ENCODE results near the gene PRRX2. TPM values are rescaled to one million over a fixed set of nuclear protein-coding genes. Genes with fewer than 3 reads are reported as not detected.

Gene PRRX2
- total RNA-seq, 1 donor, result 27.5 TPM

DNA sequence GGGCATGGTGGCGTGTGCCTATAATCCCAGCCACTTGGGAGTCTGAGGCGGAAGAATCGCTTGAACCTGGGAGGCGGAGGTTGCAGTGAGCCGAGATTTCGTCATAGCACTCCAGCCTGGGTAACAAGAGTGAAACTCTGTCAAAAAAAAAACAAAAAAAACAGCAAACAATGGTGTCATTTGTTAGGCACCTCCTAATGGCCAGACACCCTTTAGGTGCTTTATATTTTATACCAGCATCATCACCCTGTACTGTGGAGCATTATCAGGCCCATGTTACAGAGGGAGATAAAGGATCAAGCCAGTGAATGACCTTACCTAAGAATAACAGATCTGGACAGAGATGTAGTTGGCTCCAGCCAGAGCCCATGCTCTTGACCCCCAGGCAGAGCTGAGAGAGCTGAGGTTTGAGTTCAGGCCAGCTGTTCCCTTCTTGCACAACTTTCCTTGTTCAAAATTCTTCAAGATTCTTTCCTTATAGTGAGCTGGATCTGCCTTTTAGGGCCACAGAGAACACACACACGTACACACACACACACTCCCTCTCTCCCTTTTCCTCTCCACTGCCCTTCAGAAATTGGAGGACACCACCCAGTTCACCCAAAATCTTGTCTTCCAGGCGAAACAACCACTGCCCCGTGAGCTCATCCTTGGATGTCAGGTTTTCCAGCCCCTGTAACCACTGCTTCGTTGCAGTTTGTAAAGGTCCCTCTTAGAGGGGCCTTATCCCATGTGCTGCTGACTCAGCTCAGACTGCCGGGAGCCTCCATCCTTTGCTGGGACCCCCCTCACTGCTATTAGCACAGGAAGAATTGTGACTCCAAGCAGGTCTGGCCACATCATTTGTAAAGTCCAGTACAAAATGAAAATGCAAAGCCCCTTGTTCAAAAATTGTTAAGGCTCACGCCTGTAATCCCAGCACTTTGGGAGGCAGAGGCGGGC lies 97.8 kb downstream of the PRRX2 start:
- Histone ChIP-seq H4K20me1 (ENCODE audit: insufficient read depth, low read length) (no peaks in the 10 kb centered on the region), H3K27ac (ENCODE audit: low read depth, low read length) (peak overlapping the region; percentile 96), H3K4me1 (ENCODE audit: insufficient read depth, low read length) (peaks cover 30% of the 10 kb centered on the region), H3K79me2 (ENCODE audit: insufficient read depth, low read length) (no peaks in the 10 kb centered on the region), H3K36me3 (ENCODE audit: insufficient read depth, low read length) (no peaks in the 10 kb centered on the region), H3K9me3 (ENCODE audit: low read depth, low read length) (no peaks in the 10 kb centered on the region), H3K4me2 (ENCODE audit: insufficient read depth, low read length) (peak overlapping the region; percentile 62), H3K4me3 (ENCODE audit: insufficient read depth, low read length) (no peak overlapping the region), H2AFZ (ENCODE audit: low read length) (peak overlapping the region; percentile 83), H3K27me3 (ENCODE audit: insufficient read depth, low read length) (no peaks in the 10 kb centered on the region)
- TF ChIP-seq, protein P1, sequence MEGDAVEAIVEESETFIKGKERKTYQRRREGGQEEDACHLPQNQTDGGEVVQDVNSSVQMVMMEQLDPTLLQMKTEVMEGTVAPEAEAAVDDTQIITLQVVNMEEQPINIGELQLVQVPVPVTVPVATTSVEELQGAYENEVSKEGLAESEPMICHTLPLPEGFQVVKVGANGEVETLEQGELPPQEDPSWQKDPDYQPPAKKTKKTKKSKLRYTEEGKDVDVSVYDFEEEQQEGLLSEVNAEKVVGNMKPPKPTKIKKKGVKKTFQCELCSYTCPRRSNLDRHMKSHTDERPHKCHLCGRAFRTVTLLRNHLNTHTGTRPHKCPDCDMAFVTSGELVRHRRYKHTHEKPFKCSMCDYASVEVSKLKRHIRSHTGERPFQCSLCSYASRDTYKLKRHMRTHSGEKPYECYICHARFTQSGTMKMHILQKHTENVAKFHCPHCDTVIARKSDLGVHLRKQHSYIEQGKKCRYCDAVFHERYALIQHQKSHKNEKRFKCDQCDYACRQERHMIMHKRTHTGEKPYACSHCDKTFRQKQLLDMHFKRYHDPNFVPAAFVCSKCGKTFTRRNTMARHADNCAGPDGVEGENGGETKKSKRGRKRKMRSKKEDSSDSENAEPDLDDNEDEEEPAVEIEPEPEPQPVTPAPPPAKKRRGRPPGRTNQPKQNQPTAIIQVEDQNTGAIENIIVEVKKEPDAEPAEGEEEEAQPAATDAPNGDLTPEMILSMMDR (IDR thresholded peaks at IDR 0.05; ENCODE audit: extremely low read depth, low read depth, low read length), result no peak
- peak; percentile 56 for DNase-seq (ENCODE audit: insufficient read length, low spot score, missing footprints)

- H3K36me3 ChIP-seq (ENCODE audit: insufficient read depth, low read length), result no peaks in the 10 kb centered on the region
- no peak overlapping the region for H3K27ac ChIP-seq (ENCODE audit: low read depth, low read length)
- H3K4me3 ChIP-seq (ENCODE audit: insufficient read depth, low read length), result no peak overlapping the region
- TF ChIP-seq, protein P1 (IDR thresholded peaks at IDR 0.05; ENCODE audit: extremely low read depth, low read depth, low read length), result no peak
- H3K4me2 ChIP-seq (ENCODE audit: insufficient read depth, low read length), result no peak overlapping the region
- H4K20me1 ChIP-seq (ENCODE audit: insufficient read depth, low read length), result no peaks in the 10 kb centered on the region
- no peaks in the 10 kb centered on the region for H3K79me2 ChIP-seq (ENCODE audit: insufficient read depth, low read length)
- H3K27me3 ChIP-seq (ENCODE audit: insufficient read depth, low read length), result no peaks in the 10 kb centered on the region
- H3K9me3 ChIP-seq (ENCODE audit: low read depth, low read length), result no peaks in the 10 kb centered on the region
- DNase-seq (ENCODE audit: insufficient read length, low spot score, missing footprints), result no peak
- H3K4me1 ChIP-seq (ENCODE audit: insufficient read depth, low read length), result peaks cover 30% of the 10 kb centered on the region
- no peak overlapping the region for H2AFZ ChIP-seq (ENCODE audit: low read length)
Measured at GRCh38 chr9:129765764-129766317, 100.4 kb downstream of the PRRX2 start.

DNA sequence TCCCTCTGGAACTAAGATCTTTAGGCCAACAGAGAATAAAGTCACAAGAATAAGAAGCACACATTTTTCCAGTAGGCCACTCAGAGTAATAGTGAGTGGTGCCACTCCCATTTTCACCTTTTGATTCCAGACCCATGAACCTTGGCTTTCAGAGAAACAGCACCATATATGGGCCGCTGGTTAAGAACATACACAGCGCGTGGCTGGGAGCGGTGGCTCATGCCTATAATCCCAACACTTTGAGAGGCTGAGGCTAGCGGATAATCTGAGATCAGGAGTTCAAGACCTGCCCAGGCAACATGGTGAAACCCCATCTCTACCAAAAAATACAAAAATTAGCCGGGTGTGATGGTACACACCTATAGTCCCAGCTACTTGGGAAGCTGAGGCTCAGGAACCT lies 103.0 kb downstream of the PRRX2 start:
- Histone ChIP-seq H2AFZ (ENCODE audit: low read length) (no peak overlapping the region), H4K20me1 (ENCODE audit: insufficient read depth, low read length) (no peaks in the 10 kb centered on the region), H3K4me1 (ENCODE audit: insufficient read depth, low read length) (peaks cover 7% of the 10 kb centered on the region), H3K27ac (ENCODE audit: low read depth, low read length) (no peak overlapping the region), H3K4me3 (ENCODE audit: insufficient read depth, low read length) (no peak overlapping the region), H3K79me2 (ENCODE audit: insufficient read depth, low read length) (no peaks in the 10 kb centered on the region), H3K9me3 (ENCODE audit: low read depth, low read length) (no peaks in the 10 kb centered on the region), H3K27me3 (ENCODE audit: insufficient read depth, low read length) (no peaks in the 10 kb centered on the region), H3K4me2 (ENCODE audit: insufficient read depth, low read length) (no peak overlapping the region), H3K36me3 (ENCODE audit: insufficient read depth, low read length) (no peaks in the 10 kb centered on the region)
- no peak for DNase-seq (ENCODE audit: insufficient read length, low spot score, missing footprints)
- TF ChIP-seq, protein P1 (IDR thresholded peaks at IDR 0.05; ENCODE audit: extremely low read depth, low read depth, low read length), result no peak

GRCh38 chr9:129769669-129770068 lies 104.2 kb downstream of the PRRX2 start:
- Histone ChIP-seq H3K9me3 (ENCODE audit: low read depth, low read length) (no peaks in the 10 kb centered on the region), H3K27ac (ENCODE audit: low read depth, low read length) (no peak overlapping the region), H2AFZ (ENCODE audit: low read length) (no peak overlapping the region), H3K4me3 (ENCODE audit: insufficient read depth, low read length) (no peak overlapping the region), H3K36me3 (ENCODE audit: insufficient read depth, low read length) (no peaks in the 10 kb centered on the region), H3K79me2 (ENCODE audit: insufficient read depth, low read length) (no peaks in the 10 kb centered on the region), H3K4me1 (ENCODE audit: insufficient read depth, low read length) (peaks cover 9% of the 10 kb centered on the region), H4K20me1 (ENCODE audit: insufficient read depth, low read length) (no peaks in the 10 kb centered on the region), H3K27me3 (ENCODE audit: insufficient read depth, low read length) (no peaks in the 10 kb centered on the region), H3K4me2 (ENCODE audit: insufficient read depth, low read length) (no peak overlapping the region)
- TF ChIP-seq, protein P1 (IDR thresholded peaks at IDR 0.05; ENCODE audit: extremely low read depth, low read depth, low read length), result no peak
- no peak for DNase-seq (ENCODE audit: insufficient read length, low spot score, missing footprints)

Measured in osteoblast (primary cell).